Fibroblast of skin of right quadriceps (primary cell): ENCODE results near the gene GABRA5.
"Not testable (repeated sequence)": the region's sequence is repeated elsewhere in the genome, so short reads cannot be mapped to it uniquely, and the experiment has no call there.

Experiments used
- DNase-seq: peaks from one replicate; pipeline ENCODE4 v3.0.0-alpha.2; 2013

Gene GABRA5

DNA sequence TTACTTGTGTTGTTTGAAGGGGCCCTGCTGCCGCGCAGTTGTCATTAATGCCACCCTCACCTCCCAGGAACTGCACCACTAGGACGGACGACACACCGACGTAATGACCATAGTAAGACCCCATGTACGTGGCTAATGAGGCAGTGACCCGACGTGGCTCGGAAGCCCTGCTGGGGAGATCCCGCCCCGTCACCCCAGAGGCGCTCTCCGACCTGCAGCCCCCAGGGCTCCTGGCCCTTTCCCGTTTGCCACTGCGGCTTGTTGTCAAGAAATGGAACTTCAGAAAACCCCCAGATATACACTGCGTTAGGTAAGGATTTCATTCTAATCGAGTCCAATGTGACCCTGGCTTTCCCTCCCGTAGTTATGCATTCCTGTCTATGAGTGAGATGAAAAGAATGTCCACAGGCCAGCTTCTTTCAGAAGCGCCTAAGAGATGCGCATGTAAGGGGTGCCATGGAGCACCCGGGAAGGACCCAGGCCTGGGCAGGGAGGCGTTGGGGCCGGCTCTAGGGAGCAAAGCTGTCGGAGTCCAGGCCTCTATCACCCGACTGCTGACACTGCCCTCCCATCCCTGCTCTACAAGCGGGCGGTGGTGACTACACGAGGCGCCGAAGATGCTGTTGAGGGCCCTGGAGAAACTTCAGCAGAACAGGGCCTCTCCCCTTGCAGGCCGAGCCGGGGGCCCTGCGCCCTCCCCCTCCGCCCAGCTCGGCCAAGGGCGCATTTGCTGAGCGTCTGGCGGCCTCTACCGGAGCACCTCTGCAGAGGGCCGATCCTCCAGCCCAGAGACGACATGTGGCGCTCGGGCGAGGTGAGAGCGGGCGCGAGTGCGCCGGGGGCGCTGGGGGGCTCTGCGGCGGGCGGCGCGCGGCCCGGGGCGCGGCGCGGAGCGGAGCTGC lies at the start of gene GABRA5:
Gene GABRA5, plus strand, starts transcription at position 765 of the 902 bp plus-strand sequence. CDS start 2,187 bp downstream, outside the sequence.
- DNase-seq, result peak; percentile 71

DNA sequence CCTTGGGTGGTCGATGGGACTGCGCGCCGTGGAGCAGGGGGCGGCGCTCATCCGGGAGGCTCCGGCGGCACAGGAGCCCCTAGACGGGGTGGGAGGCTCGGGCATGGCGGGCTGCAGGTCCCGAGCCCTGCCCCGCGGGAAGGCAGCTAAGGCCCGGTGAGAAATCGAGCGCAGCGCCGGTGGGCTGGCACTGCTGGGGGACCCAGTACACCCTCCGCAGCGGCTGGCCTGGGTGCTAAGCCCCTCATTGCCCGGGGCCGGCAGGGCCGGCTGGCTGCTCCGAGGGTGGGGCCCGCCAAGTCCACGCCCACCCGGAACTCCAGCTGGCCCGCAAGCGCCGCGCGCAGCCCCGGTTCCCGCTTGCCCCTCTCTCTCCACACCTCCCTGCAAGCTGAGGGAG lies 35.7 kb upstream of the GABRA5 start:
- DNase-seq, result not testable (repeated sequence)

DNA sequence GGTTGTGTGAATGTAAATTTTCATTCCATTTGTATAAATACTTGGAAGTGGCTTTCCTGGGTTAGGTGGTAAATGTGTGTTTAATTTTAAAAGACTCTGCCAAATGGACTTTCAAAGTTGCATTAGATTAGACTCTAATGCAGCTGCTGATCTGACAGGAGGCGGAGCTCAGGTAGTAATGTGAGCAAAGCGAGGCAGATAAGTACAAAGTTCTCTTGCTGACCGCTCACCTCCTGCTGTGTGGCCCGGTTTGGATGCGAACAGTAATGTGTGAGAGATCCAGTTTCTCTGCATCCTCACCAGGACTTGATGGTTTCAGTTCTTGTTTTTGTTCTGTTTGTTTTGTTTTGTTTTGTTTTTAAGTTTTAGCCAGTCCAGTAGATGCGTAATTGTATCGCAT lies 34.9 kb upstream of the GABRA5 start:
- DNase-seq, result no peak

DNA sequence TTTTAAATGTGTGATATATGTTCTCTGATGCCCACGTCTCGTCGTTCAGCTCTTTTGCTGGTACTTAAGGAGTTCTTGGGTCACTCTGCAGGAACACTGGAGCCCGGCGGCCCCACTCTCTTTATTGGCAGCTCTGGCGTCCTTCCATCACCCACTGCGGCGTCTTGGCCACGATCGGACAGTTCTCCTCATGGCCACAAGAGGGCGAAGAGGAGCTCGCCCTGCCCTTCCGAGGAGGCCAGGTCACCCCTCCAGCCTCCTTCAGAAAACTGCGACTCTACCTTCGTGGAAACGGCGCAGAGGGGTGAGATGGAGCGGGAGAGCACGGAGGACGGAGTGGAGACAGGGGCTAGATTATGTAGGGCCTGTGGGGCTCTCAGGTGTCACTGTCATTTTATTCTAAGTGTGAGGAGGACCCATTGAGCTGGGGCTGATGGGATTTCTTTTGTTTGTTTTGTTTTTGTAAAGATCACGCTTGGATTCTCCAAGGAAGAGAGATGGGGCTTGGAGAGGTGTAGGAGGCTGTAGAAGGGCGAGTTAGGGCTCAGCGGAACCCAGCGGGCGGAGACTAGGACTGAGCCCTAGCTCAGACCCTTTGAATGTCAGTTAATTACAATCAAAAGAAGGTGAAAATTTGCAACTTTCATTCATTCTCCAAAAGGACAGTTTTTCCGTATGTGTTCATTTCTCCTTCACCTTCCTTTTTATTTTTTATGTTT lies 28.0 kb upstream of the GABRA5 start:
- DNase-seq, result peak; percentile 1

DNA sequence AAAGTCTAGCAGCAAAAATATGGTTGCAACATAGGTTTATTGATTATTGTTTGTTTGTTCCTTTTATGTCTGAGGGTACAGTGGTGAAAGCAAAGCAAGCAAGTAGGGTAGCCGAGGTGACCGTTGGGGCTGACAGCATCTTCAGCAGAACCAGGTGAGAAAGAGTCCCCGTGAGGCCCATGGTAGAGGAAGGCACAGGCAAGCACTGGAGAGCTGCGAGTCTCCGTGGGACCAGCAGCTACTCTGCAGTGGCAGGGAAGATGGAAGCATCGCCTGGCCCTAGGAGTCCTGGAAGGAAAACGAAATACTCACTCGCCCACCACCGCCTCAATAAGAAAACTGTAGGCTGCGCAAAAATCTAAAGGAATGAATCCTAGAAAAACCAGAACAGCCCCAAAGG lies 25.3 kb upstream of the GABRA5 start:
- DNase-seq, result no peak

DNA sequence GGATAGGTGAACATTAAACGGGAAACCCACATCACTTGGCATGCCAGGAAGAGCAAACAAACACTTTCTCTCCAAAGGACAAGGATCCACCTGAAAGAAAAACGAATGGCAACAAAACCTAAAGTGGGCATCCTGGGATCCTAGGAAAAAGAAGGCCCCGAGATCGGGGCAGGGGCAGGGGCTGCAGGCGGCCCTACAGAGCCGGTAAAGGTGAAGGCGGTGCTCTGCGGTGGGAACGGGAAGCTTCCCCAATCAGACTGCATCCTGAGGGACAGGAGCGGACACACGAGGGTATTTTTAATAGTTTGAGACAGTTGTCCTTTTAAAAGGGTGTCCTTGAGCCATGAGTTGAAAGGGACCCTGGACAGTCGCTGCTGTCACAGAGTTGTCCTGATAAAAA lies 24.9 kb upstream of the GABRA5 start:
- no peak for DNase-seq

DNA sequence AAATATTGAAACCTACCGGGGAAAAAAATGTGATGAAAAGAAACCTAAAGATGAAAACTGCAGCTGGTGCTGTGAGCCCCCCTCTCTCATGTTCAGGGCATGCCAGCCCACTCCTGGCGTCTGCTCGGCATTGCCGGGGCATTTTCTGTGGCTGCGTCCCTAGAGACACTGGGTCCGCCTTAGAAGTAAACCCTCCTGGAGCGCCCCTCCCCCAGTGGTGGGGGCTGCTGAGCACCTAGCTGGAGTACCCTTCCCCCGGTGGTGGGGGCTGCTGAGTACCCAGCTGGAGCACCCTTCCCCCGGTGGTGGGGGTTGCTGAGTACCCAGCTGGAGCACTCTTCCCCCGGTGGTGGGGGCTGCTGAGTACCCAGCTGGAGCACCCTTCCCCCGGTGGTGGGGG lies 24.5 kb upstream of the GABRA5 start:
- no peak for DNase-seq

DNA sequence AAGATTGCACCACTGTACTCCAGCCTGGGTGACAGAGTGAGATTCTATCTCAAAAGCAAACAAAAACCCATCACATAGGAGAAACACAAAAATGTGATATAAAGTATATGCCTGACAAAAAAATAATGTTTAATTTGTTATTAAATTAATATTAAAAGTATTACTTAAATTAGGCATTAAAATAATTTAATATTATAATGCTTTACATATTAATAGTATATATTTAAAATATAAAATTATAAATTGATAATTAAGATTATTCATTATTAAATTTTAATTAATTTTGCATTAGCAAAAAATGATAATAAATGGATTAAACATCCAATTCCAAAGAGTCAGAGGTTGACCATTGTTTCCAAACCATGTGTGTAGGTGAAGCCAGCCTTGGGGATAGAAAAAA lies 22.0 kb upstream of the GABRA5 start:
- DNase-seq, result no peak

DNA sequence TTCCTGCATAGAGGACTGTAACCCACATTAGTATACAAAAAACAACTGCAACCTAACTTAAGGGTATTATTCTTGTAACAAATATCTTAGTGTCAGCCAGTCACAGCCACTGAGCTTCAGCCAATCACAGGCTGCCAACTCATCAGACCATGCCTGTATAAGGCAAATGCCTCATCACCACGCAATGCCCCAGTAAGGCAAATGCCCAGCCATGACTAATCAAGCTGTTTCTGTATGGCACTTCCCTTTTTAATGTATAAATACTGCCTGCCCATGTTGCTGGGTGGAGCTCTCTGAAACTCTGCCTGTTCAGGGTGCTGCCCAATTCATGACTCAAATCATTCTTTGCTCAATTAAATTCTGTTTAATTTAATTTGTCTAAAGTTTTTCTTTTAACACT lies 18.4 kb upstream of the GABRA5 start:
- no peak for DNase-seq

DNA sequence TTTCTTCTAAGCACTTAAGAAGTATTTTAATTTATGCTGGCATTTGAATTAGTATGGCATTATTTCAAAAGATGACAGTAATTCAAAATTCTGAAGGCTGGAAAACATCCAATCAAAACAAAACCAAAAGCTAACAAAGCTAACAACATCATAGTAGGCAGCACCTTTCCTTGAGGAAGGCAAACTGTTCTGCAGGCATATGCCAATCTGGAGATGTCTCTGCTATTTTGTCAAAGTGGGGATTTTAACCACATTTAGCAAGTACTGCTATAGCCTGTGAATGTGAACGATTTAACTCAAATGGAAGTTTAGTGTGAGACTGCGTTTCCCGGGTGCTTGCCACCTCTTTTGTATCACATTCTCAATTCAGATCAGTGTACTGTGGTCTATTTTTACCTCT lies 16.7 kb upstream of the GABRA5 start:
- DNase-seq, result no peak

DNA sequence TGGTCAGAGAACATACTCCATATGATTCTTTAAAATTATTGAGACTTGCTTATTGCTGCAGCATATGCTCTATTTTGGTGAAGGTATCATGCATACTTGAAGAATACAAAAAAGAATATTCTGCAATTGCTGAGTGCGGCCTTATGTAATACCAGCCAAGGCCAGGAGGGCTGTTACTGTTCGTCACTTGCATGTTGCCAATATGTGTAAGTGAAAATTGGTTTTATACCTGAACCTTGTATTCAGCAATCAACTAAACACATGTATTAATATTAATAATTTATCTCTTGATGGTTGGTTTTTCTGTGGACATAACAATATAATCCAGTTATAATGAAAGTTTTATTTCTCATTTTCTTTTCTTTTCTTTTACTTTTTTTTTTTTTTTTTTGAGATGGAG lies 13.9 kb upstream of the GABRA5 start:
- DNase-seq, result no peak

DNA sequence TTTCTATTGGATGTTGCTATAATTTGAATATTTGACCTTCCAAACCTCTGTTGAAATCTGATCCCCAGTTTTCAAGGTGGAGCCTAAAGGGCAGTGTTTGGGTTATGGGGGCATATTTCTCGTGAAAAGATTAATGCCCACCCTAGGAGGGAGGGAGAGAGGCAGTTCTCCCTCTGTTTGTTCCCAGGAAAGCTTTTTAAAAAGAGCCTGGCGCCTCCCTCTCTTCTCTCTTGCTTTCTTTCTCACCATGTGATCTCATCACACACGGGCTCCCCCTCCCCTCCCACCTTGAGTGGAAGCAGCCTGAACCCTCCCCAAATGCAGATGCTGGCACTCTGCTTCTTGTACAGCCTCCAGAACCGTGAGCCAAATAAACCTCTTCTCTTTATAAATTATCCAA lies 12.4 kb upstream of the GABRA5 start:
- DNase-seq, result no peak

DNA sequence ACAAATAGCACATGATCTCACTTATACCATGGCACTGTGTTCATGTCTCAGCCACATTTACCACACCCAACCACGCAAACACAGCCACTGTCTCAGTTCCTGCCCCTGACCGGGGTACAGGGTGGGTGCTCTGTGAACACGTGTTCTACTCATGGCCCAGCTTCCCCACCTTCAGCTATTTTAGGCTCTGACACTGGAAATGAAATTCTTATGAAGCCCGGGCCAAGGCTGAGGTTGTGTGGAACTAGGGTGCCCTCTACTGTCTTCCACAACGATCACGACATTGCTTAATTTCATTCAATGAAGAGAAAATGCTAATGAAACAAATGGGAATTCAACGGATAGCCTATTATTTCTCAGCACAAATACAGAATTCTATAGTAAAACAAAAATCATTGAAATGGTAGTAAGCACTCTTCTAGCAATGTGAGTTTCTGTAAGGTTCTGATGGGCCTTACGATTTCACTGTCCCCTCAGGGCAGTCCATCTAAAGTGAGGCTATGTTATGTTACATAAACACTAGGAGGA lies 2.1 kb upstream of the GABRA5 start:
- DNase-seq, result peak; percentile 55

DNA sequence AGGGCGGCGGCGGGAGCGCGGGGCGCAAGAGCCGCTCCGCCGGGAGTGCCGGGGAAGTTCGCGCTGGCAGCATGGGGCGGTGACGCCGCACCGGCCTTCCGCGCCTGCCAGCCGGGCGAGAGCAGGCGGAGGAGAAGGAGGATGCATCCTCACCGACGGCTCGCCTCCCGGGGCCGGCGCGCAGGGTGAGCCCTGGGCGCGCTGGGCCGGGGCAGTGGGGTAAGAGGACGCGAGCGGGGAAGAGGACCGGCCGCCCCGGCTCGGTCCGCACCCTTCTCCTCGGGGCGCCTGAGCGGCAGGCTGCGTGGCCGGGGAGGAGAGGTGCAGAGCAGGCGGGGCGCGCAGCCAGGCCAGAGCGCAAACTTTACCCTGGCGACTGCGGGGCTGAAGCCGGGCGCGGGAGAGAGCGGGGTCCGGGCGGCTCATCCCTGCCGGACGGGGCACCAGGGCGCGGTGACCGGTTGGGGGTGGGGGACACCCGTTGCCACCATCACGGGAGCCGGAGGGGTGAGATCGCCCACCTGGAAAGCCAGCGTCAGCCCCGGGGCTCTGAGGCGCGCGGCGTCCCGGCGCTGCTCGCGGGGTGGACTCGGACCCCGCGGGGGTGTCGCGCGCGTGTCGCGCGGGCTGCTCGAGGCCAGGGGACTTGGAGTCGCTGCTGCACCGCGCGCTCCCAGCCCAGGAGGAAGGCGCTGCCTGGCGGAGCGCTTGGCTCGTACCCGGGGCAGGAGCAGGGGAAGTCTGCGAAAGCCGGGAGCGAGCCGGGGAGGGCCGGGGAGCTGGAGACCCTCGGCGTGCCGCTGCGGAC lies 542 bp downstream of the GABRA5 start:
- DNase-seq, result no peak

DNA sequence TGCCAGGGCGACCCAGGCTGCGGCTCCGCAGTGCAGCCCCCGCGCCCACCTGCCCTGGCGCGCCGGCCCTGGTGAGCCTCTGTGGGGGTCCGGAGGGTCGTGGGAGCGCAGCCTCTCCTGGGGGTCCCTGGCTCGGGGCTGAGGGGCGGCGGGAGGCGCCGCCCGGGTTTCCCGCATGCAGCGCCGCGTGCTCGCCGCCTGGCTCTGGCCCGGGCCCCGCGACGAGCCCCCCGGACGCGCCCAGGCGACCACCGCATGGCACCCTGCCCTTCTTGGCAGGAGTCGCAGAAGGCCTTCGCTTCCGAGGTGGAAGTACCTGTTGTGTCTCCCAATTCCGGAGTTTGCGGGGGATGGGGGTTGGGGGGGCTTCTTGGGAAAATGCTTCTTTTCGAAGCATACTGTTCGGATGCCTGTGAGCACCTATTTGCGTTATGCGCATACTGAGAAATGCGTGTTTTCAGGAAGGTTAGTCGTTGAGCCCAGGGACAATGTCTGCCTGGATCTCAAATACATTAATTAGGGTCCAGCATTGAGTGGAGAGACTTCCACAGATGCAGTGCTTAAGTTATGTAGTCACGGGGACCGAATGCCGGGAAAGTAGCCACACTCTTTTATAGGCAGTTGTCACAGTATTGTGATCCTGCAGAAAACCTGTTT lies 1.3 kb downstream of the GABRA5 start:
- DNase-seq, result no peak

DNA sequence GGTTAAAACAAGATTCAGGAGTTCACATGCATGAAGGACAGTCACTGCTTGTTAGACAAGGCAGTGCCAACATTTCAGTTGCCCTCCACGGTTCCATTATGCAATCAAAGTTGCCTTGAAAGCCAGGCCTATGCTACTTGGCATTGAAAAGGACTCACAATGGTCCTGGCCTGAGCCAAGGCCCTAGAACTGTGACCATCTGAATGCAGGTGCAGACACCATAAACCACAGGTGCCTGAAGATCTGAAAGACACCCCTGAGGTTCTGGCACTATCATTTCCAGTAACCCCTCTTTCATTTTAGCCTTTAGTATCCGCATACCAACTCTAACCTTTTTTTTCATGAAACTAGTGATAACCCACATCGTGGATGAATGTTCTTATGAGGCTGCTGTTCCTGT lies 2.8 kb downstream of the GABRA5 start:
- no peak for DNase-seq

DNA sequence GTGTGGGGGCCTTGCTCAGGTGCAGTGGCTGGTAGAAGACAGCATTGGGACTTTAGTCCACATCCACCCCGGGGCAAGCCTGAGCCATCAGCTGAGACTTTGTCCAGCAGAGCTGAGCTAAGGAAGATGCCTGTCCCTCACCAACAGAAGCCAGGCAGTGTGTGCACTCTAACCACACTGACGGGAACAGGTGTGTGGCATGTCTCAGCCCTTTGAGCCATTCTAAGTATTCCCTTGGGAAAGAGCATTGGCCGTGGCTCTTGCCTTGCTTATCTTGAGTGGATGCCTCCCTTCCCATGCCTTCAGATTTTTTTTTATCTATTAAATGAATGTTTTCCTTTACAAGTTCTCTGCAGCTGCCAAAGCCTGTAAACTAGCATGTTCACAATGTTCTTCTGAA lies 3.5 kb downstream of the GABRA5 start:
- DNase-seq, result no peak

DNA sequence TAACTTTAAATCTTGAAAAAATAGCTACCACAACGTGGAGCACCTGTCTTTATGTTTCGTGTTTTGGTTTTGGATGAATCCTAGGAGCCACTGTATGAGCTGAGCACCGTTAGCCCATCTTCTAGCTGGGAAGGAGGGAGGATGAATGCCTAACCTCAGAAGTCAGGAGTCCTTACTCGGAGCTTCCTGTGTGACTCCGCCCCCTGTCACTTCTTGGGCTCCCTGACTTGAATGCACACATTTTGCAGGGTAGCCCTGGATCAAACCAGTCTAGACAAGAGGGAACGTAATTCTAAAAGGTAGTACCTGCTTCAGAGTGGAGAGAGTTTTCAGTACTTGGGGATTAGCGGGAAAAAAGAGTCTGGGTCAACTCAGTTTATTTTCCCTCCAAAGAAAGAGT lies 5.3 kb downstream of the GABRA5 start:
- no peak for DNase-seq

DNA sequence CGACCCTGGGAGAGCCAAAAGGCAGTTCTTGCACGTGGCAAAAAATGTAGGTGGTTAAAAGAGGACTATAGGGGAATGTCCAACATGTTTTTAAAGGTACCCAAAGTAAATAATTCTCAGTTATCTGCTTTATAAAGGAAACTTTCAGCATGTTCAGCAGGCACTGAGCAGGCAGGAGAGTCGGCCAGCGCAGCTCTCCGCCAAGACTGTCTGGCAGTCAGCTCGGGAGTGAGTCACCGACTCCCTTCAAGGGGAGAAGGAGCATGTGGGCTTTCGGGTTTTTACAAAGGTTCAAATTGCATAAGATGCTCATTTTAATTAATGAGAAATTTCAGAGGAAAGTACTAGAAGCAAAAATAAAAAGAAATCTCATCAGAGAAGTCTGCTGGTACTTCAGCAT lies 7.0 kb downstream of the GABRA5 start:
- peak; percentile 59 for DNase-seq

DNA sequence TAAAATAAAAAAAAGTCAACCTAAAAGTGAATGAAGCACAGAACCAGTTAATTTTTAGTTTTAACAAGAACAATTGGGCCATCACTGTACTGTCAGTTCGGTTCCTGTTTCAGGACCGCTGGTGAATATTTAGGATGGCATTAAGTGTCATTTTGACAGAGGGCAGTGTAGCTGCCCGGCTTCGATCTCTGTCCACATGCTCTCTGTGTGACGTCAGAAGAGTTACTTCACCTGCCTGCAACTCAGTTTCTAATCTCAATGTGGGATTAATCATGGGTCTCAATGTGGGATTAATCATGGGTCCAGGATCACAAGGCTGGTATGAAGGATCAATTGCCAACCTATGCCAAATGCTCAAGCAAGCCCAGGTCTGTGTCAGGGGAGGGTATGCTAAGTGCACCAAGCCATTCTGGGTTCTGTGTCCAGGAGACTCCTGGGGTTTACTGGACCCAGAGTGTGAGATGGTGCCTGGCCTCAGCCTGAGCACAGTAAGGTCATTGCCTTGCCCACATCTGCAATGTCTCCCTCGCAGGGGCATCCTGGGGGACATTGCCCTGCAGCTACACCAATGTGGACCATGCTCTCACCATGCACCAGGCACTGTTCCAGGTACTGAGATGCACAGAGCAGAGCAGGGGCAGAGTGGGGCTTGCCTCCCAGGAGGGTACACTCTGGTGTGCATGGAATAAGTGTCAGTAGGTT lies 8.1 kb downstream of the GABRA5 start:
- DNase-seq, result no peak

DNA sequence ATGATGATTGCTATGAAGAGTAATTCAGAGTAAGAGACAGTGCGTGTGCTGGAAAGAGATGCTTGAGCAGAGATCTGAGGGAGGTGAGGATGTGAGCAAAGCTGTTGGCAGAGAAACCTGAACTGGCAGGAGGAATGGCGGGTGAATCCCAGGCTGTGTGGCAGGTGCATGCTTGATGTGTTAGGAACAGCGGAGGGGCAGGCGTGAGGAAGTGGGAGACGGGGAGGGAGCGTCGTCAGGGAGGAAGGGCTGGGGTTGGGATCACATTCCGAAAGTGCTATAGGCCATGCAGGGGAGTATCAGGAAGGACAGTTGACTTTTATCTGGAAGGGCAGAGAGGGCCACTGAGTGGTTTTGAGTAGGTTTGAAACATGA lies 8.6 kb downstream of the GABRA5 start:
- no peak for DNase-seq

DNA sequence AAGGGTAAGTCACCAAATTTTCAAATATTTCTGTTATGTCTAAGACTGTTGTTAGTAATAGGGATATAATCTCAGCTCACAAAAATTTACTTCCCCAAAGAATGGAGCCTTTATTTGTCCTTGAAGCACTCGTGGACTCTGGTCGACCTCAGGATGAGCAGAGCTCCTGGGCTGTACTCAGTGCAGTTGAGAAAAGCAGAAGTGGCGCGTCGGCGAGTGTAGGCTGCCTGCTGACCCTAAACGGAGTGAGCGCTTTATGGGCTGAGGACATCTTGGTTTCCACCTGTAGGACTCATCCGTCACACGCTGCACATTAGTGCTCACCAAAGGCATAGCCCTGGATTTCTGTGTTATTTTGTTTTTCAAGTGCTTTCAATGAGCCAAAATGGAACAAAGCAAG lies 11.0 kb downstream of the GABRA5 start:
- no peak for DNase-seq
